Activated CD4-positive, CD25-positive, alpha-beta regulatory T cell treated with anti-CD3 and anti-CD28 coated beads, Interleukin-2, amount 50 U/mL, for 24 hours (primary cell): ENCODE measurements around the gene EDA.

Source experiments
- ATAC-seq, 2 donors: fragments of 150-1000 bp; cut with Tn5 transposase; one replicate each; pipeline ENCODE4 v1.10.0; 2021; ENCODE audit warnings: mild to moderate bottlenecking in 1 of 2, moderate library complexity in 1 of 2

Gene EDA

GRCh38 chrX:69615779-69616456, at the start of gene EDA:
Gene EDA (plus strand): TSS chrX:69616113.
- peak; percentile 94 to 95 for ATAC-seq

DNA sequence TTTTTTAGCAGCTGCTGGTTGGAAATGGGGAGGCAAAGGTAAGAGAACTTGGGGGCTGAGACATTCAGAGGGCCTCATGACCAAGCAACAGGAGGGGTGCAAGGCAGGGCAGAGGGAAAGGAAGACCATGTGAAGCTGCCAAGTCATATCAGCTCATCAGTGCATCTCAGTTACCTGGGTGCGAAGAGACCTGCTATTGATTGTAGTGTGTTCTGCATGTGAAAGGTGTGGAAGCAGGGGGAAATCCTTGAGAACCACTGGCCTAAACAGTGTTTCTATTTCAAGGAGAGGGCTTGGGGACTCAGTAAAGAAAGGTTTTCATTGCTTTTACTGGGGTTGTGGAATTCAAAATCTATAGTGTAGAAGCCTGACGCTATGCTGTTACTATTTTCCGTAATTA, 47.1 kb upstream of the EDA start:
- ATAC-seq: no peak

DNA sequence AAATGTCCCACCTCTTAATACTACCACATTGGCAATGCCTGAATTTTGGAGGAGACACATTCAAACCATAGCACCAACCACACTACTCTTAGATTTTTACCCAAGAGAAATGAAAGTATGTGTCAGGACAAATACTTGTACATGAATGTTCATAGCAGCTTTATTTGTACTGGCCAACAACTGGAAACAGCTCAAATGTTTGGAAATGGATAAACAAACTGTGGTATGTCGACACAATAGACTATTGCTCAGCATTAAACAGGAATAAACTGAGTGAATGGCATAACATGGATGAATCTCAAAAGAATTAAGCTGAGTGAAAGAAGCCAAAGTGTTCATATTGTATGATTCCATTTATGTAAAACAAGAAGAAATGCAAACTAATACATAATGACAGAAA, 18.5 kb upstream of the EDA start:
- no peak for ATAC-seq

DNA sequence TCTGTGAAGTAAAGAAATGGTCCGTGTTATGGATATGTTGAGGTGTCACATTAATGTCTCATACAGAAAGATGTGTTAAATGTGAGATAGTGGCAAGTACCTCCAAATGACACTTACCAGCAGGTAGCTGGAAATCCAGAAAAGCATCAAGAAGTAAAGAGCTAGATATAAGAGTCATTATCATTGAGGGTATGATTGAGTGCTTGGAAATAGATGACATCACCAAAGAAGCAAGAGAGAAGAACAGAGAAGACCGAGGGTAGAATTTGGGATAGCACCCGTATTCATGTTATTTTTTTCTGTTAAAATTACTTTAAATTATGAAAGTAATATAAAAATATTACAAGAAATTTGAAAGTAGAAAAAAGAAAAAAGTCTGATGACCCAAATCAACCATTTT, 15.7 kb upstream of the EDA start:
- ATAC-seq: no peak

DNA sequence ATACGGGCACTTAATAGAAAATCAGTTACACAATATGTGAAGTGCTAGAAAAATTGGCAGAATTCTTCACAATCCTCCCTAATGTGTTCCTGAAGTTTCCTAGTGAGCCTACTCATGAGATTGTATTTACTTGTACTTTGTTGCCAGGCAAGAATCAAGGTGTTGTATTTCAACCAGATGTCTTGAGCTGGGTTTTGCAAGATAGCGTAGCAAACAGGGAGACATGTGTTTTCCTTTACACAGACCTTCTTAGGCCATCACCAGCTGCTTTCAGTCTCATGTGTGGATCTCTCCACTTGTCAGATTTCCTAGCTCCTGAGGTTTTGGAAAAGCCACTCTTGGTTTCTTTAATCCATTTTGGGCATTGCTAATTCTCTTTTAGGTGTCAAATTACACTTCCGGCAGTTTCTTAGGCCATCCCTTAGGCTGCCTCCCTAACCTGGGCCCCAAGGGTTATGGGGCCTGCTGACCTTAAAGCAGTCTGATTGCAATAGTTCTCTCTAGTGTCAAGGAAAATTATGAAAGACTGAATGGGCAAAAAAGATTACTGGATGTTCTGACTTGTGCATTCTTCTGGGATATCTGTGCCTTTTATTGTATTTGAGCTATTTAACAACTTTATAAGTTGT, 12.2 kb upstream of the EDA start:
- no peak for ATAC-seq

DNA sequence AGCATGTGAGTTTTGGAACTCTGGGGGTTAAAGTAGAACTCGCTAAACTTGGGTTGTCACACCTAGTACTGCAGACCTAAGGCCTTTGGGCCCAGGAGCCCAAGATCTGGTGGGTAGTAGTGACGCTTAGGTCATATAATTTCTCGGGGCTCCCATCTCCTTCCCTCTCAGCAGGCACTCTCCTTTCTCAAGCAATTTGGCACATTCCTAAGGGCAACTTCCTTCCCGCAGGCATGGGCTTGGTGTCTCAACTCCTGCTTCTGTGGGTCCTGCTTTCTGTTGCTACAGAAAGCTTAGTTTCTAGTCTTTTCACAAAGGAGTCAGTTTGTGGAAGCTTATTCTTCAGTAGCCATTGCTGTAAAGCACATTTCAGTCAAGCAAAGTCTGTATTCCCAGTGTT, 10.4 kb upstream of the EDA start:
- no peak for ATAC-seq

DNA sequence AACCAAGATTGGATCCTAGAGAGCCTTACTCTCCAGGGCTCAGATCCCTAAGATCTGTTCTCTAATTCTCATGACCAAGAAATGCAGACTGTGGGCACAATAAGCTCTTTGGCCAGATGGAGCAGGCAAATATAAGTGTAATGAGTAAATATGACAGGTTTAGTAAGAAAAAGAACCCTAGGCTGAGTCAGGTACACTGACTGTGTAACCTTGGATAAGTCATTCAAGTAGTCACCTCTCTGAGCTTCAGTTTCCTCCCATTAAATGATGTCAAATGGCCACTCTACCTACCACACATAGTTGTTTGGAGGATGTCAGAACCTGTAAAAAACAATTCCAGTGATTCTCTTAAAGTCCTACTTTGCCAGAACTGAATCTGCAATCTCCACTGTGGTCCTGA, 8.3 kb upstream of the EDA start:
- no peak for ATAC-seq

DNA sequence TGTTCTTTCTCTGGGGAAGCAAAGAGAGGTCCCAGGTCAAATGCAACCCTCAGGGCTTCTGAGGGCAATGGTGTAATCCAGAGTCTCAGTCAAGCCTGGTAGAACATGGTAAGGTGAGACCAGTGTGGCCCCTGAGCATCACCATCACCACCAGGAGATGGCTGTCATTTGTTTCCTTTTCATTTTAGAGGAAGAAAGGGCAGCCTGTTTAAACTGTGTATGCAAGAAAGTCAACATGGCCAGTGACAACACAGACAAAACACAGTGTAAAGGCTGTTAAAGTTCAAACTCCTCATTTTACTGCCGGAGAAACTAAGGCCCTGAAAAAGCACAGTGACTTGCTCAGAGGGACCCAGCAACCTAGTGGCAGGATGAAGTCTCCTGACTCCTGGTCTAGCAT, 2.0 kb upstream of the EDA start:
- no peak for ATAC-seq

DNA sequence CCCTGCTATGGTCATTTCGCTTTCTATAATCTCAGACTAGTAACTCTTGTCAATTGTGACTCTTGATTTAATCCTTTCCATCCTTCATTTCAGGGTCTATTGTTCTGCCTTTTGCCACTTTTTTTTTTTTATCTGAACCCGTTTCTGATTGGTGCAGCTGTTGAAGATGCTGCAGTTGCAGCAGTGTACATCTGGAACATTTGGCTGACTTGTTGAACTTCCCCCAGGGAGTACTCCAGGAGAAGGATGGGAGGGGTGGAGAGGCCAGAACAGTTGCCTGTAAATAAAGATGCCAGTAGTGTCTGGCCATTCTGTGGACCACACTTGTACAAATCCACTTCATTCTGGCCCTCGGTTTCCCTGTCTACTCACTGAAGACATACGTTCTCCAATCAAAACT, 1.0 kb upstream of the EDA start:
- ATAC-seq: no peak

- ATAC-seq: no peak
Observed at GRCh38 chrX:69615342-69615741, 571 bp upstream of the EDA start.

DNA sequence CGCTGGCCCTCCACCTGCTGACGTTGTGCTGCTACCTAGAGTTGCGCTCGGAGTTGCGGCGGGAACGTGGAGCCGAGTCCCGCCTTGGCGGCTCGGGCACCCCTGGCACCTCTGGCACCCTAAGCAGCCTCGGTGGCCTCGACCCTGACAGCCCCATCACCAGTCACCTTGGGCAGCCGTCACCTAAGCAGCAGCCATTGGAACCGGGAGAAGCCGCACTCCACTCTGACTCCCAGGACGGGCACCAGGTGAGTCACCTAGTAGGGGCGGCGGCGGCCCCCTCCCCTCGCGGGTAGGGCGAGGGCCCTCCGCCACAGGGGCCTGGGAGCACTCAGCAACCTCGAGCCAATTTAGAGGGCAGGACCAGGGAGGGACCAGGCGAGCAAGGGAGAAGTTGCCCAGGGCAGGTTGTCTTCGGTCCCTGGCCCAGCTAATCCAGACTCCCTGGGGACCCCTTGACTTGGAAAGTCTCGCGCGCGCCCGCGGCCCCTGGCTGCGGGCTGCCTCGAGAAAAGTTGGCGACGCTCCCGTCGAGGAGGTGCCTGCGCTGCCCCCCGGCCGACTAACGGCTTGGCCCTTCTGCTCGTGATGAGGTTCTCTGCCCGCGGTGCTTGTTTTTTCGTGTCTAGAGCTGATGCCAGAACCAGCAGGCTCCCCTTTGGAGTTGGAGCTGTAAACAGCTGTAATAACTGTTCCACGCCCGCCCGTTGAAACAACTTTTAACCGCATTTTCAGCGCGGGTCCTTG, 717 bp downstream of the EDA start:
- ATAC-seq: peak; percentile 1 to 3

DNA sequence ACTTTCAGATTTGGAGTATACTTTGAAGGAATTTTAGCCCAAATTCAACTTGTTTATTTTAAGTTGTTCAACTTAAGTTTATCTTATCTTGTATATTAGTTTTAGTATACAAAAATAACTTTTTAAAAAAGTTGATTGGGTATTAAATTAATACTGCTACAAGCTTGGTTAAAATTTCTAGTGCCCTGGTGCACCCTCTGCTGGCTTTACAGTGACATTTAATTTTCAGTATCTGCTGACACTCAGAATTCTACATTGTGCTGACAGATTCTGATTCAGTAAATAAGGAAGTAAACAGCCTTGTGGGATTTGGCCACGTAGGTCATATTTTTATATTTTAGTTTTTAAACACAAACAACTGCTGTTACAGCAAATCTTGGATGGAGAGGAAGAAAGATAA, 2.9 kb downstream of the EDA start:
- ATAC-seq: no peak

GRCh38 chrX:69626129-69626528, 10.2 kb downstream of the EDA start:
- ATAC-seq: peak in 1 of 2 donors; percentile 70

DNA sequence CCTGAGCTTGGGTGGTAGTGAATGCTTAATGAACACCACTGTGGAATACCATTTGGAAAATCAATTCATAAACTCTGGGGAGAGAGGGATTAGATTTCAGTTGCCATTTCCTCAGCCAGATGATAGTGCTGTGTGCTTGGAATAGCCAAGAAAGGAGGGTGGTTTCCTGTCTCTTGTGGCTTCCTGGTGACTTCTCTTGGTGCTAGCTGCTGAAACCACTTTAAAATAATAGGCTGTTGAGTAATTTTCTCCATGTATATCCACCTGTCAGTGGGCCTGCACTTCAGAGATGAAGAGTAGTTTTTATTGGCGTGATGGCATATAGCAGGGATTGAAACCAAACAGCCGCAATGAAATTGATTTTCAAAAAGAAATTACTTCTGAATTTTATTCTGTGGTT, 11.8 kb downstream of the EDA start:
- no peak for ATAC-seq

GRCh38 chrX:69630147-69630546, 14.2 kb downstream of the EDA start:
- no peak for ATAC-seq

DNA sequence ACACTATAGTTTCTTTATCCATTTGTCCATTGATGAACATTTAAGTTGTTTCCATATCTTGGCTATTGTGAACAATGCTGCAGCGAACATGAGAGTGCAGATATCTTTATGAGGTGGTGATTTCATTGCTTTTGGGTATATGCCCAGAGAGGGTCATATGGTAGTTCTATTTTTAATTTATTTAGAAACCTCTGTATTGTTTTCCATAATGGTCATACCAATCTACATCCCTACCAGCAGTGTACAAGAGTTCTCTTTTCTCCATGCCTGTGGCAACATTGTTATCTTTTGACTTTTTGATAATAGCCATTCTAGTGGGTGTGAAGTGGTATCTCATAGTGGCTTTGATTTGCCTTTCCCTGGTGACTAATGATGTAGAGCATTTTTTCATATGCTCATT, 48.8 kb downstream of the EDA start:
- ATAC-seq: no peak

- ATAC-seq: no peak
Observed at GRCh38 chrX:69670001-69670555, 54.2 kb downstream of the EDA start.

- ATAC-seq: no peak
Observed at GRCh38 chrX:69674891-69675290, 59.0 kb downstream of the EDA start.

- ATAC-seq: no peak
Observed at GRCh38 chrX:69705818-69706217, 89.9 kb downstream of the EDA start.

- ATAC-seq: no peak
Observed at GRCh38 chrX:69718102-69718501, 102.2 kb downstream of the EDA start.

DNA sequence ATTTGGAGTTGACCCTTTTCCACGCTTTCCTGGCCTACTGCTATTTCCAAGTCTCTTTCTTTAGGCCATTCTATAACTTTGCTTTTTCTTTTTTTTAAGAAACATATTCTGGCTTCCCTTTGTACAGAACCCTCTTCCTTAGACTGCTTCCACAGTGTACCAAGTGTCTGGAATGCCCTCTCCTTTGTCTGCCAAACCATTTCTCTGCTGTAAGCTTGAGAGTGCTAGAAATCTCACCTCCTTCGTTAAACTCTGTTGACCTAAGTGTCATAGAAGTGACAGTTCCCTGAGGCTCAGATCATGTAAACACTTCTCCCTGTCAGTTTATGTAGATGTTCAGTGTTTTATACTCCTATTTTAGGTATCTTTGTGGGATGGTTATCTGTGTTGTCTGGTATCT, 108.4 kb downstream of the EDA start:
- no peak for ATAC-seq

GRCh38 chrX:69740317-69740716, 124.4 kb downstream of the EDA start:
- ATAC-seq: no peak

GRCh38 chrX:69741721-69742120, 125.8 kb downstream of the EDA start:
- no peak for ATAC-seq

GRCh38 chrX:69746051-69746450, 130.1 kb downstream of the EDA start:
- ATAC-seq: no peak
